Transverse colon (tissue), 4 donors: ENCODE data around the gene MESD. TPM values are rescaled to one million over a fixed set of nuclear protein-coding genes. Genes with fewer than 3 reads are reported as not detected.

Source experiments
- DNase-seq: peaks from one replicate; pipeline ENCODE4 v3.0.0-alpha.2; 2019
- H3K27ac ChIP-seq, 4 donors: fragments of 200-600 bp; sonication (generic); 2 replicates each; pipeline ENCODE4 v1.5.1; 2016 to 2018; ENCODE audit warnings: inconsistent platforms in 4 of 4
- H3K27me3 ChIP-seq: fragments of 200-600 bp; sonication (generic); 2 replicates; pipeline ENCODE4 v1.5.1; 2017; ENCODE audit warnings: inconsistent platforms
- H3K36me3 ChIP-seq, 4 donors: fragments of 200-600 bp; sonication (generic); 2 replicates each; pipeline ENCODE4 v1.5.1; 2017 to 2019; ENCODE audit warnings: inconsistent platforms in 4 of 4
- H3K4me1 ChIP-seq, 4 donors: fragments of 200-600 bp; sonication (generic); 2 replicates each; pipeline ENCODE4 v1.5.1; 2017 to 2020; ENCODE audit warnings: inconsistent platforms in 4 of 4
- H3K4me3 ChIP-seq, 4 donors: fragments of 200-600 bp; sonication (generic); 1 replicate in 1 of 4; 2 replicates in 3 of 4; pipeline versions ENCODE4 v1.5.1 to v1.6.1; 2017 to 2019; ENCODE audit warnings: inconsistent platforms in 4 of 4
- H3K9me3 ChIP-seq, 2 donors: fragments of 200-600 bp; sonication (generic); 2 replicates each; pipeline ENCODE4 v1.5.1; 2017 to 2019; ENCODE audit warnings: inconsistent platforms in 2 of 2
- CTCF ChIP-seq, 5 experiments: fragments of 200-600 bp in 3 of 5; fragments of 450-650 bp in 2 of 5; sonication (generic) in 3 of 5; IDR thresholded peaks; 1 replicate in 2 of 5; 2 replicates in 3 of 5; pipeline ENCODE4 v1.5.1; 2016 to 2017; ENCODE audit warnings: antibody characterized with exemption in 5 of 5, inconsistent platforms in 3 of 5, mild to moderate bottlenecking in 2 of 5, moderate library complexity in 1 of 5
- EP300 ChIP-seq: sonication (generic); formaldehyde crosslinking; IDR thresholded peaks from one replicate; pipeline ENCODE4 v1.6.1; 2017; ENCODE audit warnings: antibody characterized with exemption, low read depth
- POLR2A ChIP-seq: fragments of 450-650 bp; IDR thresholded peaks from one replicate; pipeline ENCODE4 v1.6.1; 2016; ENCODE audit warnings: antibody characterized with exemption, mild to moderate bottlenecking, moderate library complexity
- POLR2AphosphoS5 ChIP-seq, 3 donors: sonication (generic); formaldehyde crosslinking; IDR thresholded peaks; one replicate each; pipeline ENCODE4 v1.6.1; 2016; ENCODE audit warnings: antibody characterized with exemption in 3 of 3
- WGBS, 2 donors: methylation state at CpG; one replicate each; pipeline ENCODE4 v1.1.5; 2018; ENCODE audit warnings: low coverage in 1 of 2; 5-methylcytosine and 5-hydroxymethylcytosine counted together
- in situ Hi-C, 4 donors: fragments of 200-750 bp; cut with MboI; loops; one replicate each; pipeline versions ENCODE4 v1.15.0 to v1.15.1; 2017; ENCODE audit warnings: low sequenced_read_pairs in 3 of 4, low pct_ligation_motif_present in 1 of 4, low pct_unique_long_range_greater_than_20kb in 1 of 4
- intact Hi-C: fragments of 100-400 bp; cut with DNase I; formaldehyde crosslinking; loops from one replicate; pipeline ENCODE4 v1.15.1; 2023; ENCODE audit warnings: low total_unique reads
- total RNA-seq, 4 donors: library from RNA; depleted of rRNA; stranded (reverse); fragments of >200 nt; gene quantifications; one replicate each; pipeline ENCODE4 v1.1.0, GENCODE V29; 2016

MESD gene
- total RNA-seq, 4 donors from 2014 or later, result 15.8 to 39.3 (median 19.2) TPM

GRCh38 chr15:80925597-80926059 is 64.0 kb downstream of the MESD start:
- in situ Hi-C loops, result no loop called here
- no peak for DNase-seq
- Histone ChIP-seq H3K9me3 (no peaks in the 10 kb centered on the region), H3K4me1 (no peaks in the 10 kb centered on the region), H3K27ac (no peak overlapping the region), H3K4me3 (no peak overlapping the region), H3K36me3 (no peaks in the 10 kb centered on the region), H3K27me3 (no peaks in the 10 kb centered on the region)
- no peak for TF ChIP-seq EP300
- no peak for TF ChIP-seq POLR2AphosphoS5 (IDR thresholded peaks at IDR 0.05)
- no peak for TF ChIP-seq CTCF (IDR thresholded peaks at IDR 0.05)
- TF ChIP-seq POLR2A, result no peak
- intact Hi-C loops, result no loop called here
- 89 to 91% methylated on average over 2 to 13 of the region's 17 CpGs for WGBS, 2 donors

GRCh38 chr15:80924278-80924677 is 65.3 kb downstream of the MESD start:
- WGBS, 2 donors, result 89 to 100% methylated on average over 2 to 4 of the region's 4 CpGs
- Histone ChIP-seq H3K36me3 (no peaks in the 10 kb centered on the region), H3K9me3 (no peaks in the 10 kb centered on the region), H3K4me1 (no peaks in the 10 kb centered on the region), H3K27me3 (no peaks in the 10 kb centered on the region), H3K4me3 (no peak overlapping the region), H3K27ac (no peak overlapping the region)
- no peak for DNase-seq
- intact Hi-C loops, result loop anchor here (5.0 kb wide), 1 partner anchor 403 kb away; no protein-coding TSS in a partner anchor
- no peak for TF ChIP-seq CTCF (IDR thresholded peaks at IDR 0.05)
- no peak for TF ChIP-seq POLR2A
- no peak for TF ChIP-seq POLR2AphosphoS5 (IDR thresholded peaks at IDR 0.05)
- TF ChIP-seq EP300, result no peak
- in situ Hi-C loops, result no loop called here

GRCh38 chr15:80923668-80924067 is 66.0 kb downstream of the MESD start:
- 94 to 96% methylated on average over 4 to 6 of the region's 6 CpGs for WGBS, 2 donors
- TF ChIP-seq POLR2AphosphoS5 (IDR thresholded peaks at IDR 0.05) (no peak), CTCF (IDR thresholded peaks at IDR 0.05) (no peak), POLR2A (no peak), EP300 (no peak)
- intact Hi-C loops, result loop anchor here (5.0 kb wide), 1 partner anchor 404 kb away; no protein-coding TSS in a partner anchor

GRCh38 chr15:80921736-80922410 is 67.7 kb downstream of the MESD start:
- in situ Hi-C loops (no loop called here), intact Hi-C loops (loop anchor here (5.0 kb wide), 1 partner anchor 405 kb away; no protein-coding TSS in a partner anchor)
- Histone ChIP-seq H3K4me1 (no peaks in the 10 kb centered on the region), H3K4me3 (no peak overlapping the region), H3K36me3 (no peaks in the 10 kb centered on the region), H3K27ac (no peak overlapping the region), H3K9me3 (no peaks in the 10 kb centered on the region), H3K27me3 (no peaks in the 10 kb centered on the region)
- no peak for TF ChIP-seq EP300
- no peak for TF ChIP-seq POLR2A
- no peak for TF ChIP-seq CTCF (IDR thresholded peaks at IDR 0.05)
- no peak for TF ChIP-seq POLR2AphosphoS5 (IDR thresholded peaks at IDR 0.05)
- WGBS, 2 donors, result 90 to 96% methylated on average over 5 to 20 of the region's 20 CpGs
- no peak for DNase-seq

More at GRCh38 chr15:80923668-80924067, 66.0 kb downstream of the MESD start:
- H3K36me3 ChIP-seq, result no peaks in the 10 kb centered on the region
- no peaks in the 10 kb centered on the region for H3K27me3 ChIP-seq
- no peak overlapping the region for H3K4me3 ChIP-seq
- H3K27ac ChIP-seq, result no peak overlapping the region
- no peak for DNase-seq
- in situ Hi-C loops, result no loop called here
- no peaks in the 10 kb centered on the region for H3K4me1 ChIP-seq
- H3K9me3 ChIP-seq, result no peaks in the 10 kb centered on the region
